ENCODE data around the gene STAP2.

STAP2 gene

DNA sequence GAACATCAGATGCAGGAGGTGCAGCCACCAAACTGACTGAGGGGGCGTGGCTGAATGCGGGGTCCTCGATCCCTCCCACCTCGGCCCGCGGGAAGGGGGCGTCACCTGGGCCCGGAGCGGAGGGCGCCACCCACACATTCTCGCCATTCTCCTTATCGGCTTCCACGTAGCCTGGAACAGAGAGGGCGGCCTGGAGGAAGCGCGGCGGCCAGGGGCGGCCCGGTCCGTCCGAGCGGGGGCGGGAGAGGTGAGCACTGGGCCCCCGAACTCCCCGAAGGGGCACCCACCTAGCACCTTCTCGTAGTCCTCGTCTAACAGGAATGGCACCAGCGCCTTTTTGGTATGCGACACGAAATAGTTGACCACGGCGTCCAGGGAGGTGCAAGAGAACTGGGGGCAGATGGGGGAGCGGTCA, 11.8 kb downstream of the STAP2 start:
- DNase-seq: no peak

DNA sequence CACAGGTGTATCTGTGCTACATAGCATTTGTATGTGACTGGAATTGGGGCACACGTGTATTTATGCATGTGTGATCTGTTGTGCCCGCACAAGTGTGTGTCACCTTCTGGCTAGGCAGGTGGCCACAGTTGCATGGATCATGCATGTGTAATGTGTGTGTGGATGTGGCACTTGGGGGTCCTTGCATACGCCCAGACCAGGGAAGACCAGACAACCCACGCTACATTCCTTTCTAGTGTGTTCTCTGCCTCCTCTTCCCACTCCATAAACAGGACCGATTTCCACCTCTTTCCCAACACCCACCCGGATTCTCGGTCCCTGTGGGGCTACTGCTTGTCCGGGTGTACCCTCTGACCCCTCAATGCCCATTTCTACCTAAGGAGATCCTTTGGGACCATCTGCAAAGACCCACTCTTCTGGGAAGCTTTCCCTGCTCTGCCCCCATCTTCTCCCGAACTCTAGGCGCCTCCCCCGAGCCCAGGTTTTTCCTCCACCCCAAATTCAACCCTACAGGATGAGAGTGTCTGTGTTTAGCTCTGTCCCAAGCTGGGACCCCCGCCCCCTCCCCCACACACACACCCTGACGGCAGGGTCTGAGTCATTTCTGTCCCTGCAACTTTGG, 12.3 kb downstream of the STAP2 start:
- DNase-seq: no peak

DNA sequence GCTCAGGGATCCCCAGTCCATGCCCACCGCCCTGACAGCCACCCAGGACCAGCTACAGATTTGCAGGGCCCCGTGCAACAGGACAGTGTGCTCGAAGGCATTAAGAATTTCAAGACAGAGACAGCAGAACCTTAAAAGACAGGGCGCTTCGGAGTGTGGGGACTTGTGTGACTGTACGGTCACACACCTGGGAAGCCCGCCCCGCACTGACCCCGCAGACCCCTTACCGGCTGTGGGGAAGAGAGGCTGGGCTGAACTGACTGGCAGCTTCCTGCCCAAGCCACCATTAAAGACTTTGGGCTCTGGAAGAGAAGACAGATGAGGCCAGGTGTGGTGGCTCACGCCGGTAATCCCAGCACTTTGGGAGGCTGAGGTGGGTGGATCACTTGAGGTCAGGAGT, 14.4 kb downstream of the STAP2 start:
- no peak for DNase-seq

DNA sequence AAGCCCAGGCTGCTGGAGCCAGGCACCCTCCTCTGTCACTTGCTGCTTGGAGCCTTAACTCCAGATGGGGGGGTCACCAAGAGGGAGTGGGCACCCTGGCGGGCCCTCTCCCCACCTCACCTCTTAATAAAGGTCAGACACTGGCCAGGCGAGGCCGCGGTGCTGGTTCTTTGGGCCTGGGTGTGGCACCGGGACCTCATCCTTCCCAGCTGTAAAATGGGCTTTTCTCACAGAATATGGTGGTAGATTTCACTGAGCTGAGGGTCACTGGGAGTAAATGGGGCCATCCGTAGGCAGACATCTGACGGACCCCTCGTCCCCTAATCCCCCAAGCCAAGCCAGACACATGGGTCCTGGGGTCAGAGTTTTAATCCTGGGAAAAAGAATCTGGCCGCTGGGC, 14.9 kb downstream of the STAP2 start:
- DNase-seq: no peak

DNA sequence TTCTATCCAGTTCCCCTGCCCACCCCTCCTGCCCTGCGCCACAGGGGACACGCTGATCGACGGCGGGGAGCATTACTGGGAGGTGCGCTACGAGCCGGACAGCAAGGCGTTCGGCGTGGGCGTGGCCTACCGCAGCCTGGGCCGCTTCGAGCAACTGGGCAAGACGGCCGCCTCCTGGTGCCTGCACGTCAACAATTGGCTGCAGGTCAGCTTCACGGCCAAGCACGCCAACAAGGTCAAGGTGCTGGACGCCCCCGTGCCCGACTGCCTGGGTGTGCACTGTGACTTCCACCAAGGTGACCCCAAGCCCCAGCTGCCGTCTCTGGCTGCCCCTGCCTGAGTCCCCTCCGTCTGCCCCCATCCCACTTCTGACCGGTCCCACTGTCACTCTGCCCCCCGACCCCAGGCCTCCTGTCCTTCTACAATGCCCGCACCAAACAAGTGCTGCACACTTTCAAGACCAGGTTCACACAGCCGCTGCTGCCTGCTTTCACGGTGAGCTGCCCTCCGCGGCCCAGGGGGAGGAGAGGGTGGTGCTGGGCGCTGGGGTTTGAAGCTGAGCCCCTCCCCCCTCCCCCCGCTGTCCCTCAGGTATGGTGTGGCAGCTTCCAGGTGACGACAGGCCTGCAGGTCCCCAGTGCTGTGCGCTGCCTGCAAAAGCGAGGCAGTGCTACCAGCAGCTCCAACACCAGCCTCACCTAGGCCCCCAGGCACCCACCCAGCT, 15.5 kb downstream of the STAP2 start:
- no peak for DNase-seq

DNA sequence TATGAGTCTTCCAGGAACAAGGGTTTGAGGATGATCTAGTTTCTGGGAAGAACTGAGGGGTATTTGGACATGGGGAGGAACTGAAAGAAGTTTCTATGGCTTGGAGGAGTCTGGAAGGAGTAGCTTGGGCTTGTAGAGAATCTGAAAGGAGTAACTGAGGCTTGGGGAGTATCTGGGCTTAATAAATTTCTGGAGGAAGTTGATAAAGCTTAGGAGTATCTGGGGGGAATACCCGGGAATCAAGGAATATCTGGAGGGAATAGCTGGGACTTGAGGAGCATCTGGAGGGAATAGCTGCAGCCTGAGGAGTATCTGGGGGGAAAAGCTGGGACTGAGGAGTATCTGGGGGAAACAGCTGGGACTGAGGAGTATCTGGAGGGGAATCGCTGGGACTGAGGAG, 18.2 kb downstream of the STAP2 start:
- DNase-seq: no peak

DNA sequence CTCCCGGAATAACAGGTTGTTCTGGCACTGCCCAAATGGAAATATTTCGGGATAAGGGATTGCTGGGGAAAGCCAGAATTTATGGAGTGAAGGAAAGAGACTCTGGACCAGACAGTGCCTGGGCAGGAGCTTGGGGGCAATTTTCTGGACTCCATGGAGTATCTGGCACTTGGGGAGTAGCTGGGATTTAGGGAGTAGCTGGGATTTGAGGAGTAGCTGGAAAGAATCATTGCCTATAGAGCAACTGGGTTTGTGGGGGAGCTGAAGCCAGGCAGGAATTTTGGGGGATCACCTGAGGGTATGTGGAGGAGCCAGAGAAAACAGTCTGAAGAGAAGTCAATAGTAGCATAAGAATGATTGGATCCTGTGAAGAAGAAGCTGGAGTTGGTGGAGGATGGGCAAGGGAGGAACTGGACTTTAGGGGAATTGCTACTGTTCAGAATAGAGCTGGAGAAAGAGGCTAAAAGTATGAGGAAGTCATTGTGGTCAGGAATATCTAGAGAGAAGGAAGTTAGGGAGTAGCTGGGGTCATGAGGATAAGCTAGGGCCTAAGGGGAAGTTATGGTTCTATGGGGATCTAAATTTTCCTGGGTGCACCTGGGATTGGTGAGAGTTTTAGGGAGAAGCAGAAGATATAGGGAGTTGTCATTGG, 19.4 kb downstream of the STAP2 start:
- DNase-seq: no peak

DNA sequence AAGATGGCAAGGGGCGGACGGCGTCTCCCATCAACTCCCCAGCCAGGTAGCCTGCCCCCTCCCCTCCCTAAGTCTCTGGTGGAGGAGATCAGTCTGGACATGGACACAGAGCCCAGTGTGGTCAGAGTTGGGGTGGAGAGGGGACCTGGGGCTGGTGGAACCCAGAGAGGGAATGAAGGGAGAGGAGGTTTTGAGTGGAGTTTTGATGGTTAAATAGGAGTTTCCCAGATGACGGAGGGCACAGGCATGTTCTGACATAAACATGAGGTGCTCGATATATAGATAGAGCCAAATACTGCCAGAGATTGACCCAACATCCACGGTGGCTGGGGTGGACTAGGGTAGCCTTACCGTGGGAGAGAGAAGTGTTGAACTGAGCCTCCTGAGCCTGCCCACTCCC, 20.2 kb downstream of the STAP2 start:
- DNase-seq: no peak

DNA sequence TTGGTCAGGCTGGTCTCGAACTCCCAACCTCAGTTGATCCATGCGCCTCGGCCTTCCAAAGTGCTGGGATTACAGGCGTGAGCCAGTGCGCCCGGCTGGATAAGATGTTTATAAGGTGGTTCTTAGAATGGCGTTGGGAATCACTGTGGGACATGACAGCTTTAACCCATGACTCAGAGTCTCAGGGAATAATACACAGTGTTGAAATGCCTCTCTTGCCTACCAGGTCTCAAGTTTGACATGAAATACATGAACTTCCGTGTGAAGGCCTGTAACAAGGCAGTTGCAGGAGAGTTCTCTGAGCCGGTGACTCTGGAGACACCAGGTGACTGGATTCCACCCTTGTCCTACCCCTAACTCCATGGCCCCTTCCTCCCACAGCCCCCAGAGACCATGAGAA, 21.7 kb downstream of the STAP2 start:
- DNase-seq: no peak

DNA sequence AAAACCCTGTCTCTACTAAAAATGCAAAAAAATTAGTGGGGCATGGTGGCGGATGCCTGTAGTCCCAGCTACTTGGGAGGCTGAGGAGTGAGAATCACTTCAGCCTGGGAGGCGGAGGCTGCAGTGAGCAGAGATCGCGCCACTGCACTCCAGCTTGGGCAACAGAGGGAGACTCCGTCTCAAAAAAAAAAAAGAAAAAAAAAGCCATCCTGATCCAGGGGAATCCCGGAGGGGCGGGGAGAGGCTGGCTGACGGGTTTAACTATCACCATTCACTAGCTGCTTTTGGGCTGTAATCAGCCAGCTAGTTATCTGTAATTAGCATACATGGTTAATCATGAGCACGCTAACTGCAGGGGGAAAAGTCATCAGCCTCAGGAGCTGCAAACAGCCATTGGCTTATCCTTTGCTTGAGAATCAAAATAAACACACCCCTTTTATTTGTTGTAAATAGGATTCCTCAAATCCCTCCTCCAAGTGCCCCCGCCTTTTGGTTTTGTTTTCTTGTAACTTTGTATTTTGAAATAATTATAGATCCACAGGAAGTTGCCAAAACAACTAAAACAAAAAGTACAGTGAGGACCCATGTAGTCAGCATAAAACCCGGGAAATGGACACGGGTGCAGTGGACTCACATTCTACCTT, 24.7 kb downstream of the STAP2 start:
- no peak for DNase-seq

DNA sequence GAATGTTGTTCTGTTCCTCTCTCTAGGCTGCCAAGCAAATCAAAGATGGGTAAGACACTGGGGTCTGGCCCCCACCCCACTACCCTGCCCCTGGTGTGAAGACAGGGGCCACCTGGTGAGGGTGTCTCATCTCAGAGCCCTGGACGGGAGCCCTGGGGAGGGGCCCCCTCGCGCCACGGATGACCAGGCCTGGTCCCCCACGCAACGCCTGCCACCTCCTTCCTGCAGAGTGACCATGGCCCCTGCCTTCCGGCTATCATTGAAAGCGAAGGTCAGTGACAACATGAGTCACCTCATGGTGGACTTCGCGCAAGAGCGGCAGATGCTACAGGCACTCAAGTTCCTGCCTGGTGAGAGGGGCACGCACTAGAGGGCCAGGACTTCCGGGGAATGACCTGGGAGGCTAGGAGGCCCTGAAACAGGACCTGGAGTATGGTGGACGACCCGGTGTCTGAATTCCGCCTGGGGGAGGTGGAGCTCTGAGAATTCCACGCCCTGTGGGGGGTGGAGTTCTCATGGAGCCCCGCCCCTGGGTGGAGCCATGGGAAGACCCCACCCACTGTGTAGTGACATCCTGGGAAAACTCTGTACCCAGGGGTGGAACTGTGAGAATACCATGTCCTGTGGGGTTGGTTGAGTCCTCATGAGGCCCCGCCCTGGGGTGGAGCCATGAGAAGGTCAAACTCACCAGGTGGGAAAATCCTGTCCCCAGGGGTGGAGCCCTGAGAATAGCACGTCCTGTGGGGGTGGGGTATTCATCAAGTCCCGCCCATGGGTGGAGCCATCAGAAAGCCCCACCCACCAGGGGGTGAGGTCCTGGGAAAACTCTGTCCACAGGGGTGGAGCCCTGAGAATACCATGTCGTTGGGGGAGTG, 28.1 kb downstream of the STAP2 start:
- no peak for DNase-seq

DNA sequence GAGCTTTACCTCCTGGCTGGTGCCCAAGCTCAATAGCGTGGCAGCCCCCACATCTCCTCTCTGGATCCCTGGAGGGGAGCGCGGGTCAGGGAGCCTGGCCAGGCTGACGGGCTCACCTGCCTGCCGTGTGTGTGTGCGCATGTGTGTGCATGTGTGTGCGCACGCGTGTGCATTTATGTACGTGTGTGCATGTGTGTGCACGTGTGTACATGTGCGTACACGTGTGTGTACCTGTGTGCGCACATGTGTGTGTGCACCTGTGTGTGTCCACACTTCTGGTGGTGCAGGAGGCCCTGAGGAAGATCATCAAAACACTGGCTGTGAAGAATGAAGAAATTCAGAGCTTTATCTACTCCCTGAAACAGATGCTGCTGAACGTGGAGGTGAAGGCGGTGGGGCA, 33.0 kb downstream of the STAP2 start:
- DNase-seq: no peak

DNA sequence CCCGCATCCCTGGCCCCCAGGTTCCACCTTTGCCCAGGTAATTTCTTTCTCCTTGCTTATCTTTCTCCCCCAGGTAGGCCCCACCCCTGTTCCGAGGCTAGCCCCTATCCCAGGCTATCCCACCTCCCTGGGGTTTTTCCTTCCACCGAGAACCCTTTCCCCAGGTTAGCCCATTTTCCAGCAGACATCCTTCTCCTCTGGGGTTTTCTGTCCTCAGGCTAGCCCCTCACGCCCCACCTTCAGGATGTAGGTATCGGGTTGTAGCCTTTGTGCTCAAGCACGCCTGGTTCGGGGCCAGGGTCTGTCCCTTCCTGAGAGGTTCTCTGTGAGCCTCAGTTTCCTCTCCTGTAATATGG, 33.4 kb downstream of the STAP2 start:
- no peak for DNase-seq

DNA sequence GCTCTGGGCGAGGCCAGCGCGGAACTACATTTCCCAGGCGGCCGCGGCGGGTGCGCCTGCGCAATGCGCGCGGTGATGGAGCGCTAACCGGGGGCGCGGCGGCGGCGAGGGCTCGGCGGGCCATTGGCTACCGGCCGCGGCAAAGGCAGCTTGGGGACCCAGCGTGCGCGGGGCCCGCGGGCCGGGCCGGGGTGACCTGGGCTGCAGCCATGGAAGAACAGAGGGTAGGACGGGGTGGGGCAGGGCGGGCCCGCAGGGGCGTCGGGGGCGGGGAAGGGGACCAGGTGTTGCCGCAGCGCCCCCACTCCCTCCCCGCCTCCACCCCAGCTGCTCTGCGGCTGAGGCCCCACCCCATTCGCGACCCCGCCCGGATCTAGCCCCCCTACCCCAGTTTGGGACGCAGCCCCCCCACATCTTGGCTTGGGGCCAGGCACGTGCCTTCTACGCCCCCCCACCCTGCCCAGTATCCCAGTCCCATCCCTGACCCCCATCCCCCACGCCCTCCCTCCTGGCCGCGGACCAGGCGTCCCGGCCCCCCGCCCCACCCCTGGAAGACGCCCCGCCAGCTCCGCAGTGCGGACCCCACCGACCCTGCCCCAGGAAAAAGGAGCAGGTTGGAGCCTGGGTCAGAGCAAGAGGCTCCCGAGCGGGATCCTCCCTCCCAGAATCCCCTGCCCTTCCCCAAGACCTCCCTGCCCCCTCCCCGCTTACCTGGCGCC, 33.9 kb downstream of the STAP2 start, which contains the start of gene FSD1:
TSS of gene FSD1 (plus strand) at position 61 of the 719 bp plus-strand sequence. CDS start at position 210, 149 bp downstream.
- peak; percentile 7 for DNase-seq

DNA sequence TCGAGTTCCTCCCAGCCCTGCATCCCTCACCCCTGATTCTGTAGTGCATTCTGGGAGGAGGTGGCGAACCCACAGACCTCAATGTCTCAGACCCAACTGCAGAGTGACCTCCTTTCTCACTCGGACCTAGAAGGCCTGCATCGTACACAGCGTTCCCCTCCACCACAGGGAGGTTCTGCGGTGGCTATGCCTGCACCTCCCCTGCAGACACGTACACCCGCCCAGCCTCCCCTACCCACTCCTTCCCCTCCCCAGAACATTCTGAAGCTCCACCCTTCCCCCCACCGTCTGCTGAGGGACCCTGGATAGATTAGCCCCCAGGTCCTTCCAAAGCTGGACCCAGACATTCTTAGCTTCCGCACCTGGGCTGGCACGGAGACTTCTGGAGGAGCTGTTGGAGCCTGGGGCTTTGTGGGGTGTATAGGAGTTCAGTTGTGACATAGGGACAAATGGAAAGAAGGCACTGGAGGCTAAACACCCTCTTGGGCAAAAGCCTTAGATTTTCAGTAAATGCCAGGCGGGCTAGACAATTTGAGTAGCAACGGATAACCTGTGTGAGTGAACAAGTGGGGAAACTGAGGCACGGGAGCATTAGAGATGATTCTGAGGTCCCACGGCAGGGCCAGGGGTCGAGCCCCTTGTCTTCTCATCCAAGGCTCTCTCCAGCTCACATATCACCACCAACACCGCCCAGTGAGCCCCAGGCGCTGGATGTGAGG, 34.6 kb downstream of the STAP2 start:
- no peak for DNase-seq

DNA sequence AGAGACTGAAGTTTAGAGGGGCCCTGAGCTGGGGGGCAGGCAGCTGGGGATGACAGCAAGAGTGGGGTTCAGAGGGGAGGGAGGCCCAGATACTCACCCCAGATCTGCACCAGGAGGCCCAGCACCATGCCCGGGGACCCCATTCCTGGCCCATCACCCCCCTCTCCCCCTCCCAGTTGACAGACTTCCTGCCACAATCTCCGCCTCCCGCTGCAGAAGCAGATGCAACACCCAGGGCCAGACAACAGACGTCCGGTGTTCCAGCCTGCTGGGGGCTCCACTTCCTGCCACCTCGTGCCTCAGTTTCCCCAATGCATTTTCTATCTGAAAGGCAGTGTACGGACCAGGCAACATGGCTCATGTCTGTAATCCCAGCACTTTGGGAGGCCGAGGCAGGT, 36.4 kb downstream of the STAP2 start, which contains the start of gene TMIGD2:
TSS of gene TMIGD2 (minus strand) at position 147 of the 398 bp plus-strand sequence. CDS start at position 143, 4 bp downstream.
- DNase-seq: no peak

DNA sequence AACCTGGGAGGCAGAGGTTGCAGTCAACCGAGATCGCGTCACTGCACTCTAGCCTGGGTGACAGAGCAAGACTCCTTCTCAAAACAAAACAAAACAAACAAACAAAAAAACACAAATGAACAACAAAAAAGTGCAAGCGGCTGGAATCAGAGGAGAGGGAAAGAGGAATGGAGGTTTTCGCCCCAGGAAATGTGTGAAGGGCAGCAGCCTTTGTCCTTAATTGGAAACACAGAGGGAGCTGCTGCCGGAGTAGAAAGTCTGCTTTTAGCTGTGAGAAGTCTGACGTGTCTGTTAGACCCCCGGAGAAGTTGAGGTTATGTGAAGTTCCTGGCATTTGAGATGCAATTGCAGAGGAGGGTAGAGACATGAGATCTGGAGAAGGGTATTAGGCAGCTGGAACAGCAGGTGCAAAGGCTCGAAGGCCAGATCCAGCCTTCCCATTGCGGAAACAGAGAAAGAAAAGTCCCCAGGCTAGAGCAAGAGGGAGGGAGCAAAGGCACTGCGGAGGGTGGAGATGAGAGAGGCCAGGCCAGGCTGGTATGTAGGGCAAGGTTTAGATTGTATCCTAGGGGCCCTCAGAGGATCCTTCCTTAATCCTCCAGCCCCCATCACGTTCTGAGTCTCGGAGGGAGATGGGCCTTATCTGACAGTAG, 36.9 kb downstream of the STAP2 start:
- no peak for DNase-seq

DNA sequence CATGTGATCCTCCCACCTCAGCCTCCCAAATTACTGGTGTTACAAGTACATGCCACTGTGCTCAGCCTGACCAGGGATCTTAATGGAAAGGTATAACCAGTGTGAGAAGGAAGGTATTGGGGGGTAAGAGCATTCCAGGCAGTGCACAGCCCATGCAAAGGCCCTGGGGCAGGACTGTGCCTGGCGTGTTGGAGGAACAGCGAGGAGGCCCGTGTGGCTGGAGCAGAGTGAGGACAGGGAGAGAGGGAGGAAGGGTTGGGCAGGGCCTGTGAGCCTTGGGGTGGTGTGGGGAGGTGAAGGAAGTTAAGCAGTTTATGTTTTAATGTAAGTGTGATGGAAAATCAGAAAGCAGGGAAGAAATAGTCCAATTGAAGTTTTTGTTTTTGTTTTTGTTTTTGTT, 38.0 kb downstream of the STAP2 start:
- DNase-seq: no peak

DNA sequence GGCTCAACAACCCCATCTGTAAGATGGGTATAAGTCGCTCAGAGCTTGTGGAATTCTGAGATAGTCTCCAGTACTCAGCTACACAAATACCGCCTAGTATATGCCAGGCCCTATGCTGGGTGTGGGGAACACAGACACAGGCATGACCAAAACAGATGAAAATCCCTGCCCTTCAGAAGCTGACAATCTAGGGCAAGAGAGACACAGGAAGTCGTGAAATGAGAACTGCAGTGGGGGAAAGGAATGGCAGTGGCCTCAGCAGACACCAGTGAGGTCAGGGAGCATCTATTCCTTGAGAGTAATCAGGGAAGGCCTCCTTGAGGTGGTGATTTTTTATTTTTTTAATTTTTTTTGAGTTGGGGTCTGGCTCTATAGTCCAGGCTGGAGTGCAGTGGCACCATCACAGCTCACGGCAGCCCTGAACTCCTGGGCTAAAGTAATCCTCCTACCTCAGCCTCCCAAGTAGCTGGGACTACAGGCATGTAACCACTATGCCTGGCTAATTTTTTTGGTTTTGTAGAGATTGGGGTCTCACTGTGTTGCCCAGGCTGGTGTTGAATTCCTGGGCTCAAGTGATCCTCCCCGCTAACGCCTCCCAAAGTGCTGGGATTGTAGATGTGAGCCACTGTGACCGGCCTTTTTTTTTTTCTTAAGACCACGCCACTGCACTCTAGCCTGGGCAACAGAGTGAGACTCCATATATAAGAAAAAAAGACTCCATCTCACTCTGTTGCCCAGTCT, 39.6 kb downstream of the STAP2 start:
- DNase-seq: no peak
